Activated effector memory CD4-positive, alpha-beta T cell treated with anti-CD3 and anti-CD28 coated beads, Interleukin-2, amount 50 U/mL, for 16 hours (primary cell): Measurements from ENCODE around the gene CHMP4B.

Experiments used
- DNase-seq: peaks from one replicate; pipeline ENCODE4 v3.0.0-alpha.2; 2020

The CHMP4B gene, protein sequence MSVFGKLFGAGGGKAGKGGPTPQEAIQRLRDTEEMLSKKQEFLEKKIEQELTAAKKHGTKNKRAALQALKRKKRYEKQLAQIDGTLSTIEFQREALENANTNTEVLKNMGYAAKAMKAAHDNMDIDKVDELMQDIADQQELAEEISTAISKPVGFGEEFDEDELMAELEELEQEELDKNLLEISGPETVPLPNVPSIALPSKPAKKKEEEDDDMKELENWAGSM

DNA sequence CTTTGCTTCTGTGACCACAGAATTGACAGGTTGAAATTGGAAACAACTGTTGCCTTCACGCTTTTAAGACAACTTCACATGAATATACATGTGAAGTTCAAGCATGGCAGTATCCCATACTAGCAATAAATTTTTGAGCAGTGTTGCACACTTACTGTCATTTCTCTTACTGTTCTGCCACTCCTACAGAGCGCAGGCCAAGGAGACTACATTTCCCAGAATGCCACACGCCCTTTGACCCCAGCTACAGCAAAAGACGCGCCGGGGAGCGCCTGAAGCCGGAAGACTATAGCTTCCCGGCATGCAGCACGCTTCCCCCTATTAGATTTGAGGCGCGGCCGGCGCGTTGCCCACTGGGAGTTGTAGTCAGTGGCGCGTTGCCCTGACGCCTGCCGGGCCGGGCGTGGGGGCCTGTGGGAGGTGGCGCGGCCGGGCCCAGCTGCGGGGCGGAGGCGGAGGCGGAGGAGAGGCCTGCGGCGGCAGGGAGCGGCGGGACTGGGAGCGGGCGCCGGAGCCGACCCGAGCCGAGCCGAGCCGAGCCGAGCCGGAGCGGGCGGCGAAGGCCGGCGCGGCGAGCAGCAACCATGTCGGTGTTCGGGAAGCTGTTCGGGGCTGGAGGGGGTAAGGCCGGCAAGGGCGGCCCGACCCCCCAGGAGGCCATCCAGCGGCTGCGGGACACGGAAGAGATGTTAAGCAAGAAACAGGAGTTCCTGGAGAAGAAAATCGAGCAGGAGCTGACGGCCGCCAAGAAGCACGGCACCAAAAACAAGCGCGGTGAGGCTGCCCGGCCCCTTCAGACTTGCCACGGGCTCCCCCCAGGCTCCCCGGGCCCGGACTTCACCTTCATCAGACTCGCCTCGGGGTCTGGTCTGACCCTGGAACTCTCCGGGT, at the start of gene CHMP4B:
Gene CHMP4B (plus strand): TSS at position 464 of the 891 bp plus-strand sequence. CDS start 121 bp downstream, at position 585.
- DNase-seq: peak; percentile 100

DNA sequence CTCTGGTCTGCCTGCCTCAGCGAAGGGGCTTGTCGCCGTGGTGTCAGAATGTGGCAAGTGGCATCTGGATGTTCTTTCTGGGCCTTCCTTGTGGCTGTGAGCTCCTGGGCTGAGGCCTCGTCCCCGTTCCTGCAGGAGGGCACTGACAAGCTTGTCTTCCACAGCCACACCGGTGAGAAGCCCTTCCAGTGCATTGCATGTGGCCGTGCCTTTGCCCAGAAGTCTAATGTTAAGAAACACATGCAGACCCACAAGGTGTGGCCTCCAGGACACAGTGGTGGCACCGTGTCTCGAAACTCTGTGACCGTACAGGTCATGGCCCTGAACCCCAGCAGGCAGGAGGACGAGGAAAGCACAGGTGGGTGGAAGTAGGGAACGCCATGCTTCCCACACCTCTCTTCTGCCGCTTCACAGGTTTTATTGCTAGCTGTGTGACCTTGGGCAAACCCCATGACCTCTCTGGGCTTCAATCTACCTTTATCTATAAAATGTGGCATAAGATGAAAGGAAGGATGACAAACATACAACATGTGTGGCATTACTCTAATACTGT, 49.4 kb upstream of the CHMP4B start:
- no peak for DNase-seq

DNA sequence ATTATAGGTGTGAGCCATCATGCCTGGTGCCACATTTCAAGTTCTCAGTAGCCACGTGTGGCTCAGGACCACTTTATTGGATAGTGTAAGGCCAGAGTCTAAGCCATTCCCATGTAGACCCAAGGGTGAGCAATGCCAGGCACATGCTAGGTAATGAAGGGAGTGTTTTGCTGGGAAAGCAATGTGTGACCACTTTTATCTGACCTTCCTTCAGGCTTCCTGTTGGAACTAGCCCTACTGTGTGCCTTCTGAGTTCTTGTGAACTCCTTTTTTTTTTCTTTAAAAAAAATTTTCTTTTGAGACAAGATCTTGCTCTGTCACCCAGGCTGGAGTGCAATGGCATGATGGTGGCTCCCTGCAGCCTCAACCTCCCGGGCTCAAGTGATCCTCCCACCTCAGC, 46.0 kb upstream of the CHMP4B start:
- no peak for DNase-seq

DNA sequence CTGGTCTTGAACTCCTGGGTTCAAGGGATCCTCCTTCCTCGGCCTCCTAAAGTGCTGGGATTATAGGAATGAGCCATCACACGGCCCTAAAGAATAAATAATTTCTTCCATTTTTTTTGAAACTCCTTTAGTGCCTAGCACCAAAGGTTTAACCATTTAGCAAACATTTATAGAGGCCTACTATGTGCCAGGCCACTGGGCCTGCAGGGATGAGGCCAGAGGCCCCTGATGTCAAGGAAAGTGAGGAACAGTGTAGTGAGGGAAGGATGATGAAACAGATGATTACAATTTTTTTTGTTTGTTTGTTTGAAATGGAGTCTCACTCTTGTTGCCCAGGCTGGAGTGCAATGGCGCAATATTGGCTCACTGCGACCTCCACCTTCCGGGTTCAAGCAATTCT, 45.6 kb upstream of the CHMP4B start:
- DNase-seq: no peak

DNA sequence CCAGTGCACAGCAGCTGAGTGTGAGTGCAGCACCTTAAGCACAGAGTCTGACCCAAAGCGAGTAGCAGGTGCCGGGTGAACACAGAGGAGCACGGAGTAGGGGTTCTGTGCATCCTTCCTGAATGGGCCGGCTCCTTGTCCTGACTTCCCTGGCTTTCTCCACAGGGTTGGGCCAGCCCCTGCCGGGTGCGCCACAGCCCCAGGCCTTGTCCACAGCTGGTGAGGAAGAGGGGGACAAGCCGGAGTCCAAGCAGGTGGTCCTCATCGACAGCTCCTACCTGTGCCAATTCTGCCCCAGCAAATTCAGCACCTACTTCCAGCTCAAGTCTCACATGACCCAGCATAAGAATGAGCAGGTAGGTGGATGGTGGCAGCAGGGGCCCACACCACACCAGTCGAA, 44.5 kb upstream of the CHMP4B start:
- DNase-seq: no peak

DNA sequence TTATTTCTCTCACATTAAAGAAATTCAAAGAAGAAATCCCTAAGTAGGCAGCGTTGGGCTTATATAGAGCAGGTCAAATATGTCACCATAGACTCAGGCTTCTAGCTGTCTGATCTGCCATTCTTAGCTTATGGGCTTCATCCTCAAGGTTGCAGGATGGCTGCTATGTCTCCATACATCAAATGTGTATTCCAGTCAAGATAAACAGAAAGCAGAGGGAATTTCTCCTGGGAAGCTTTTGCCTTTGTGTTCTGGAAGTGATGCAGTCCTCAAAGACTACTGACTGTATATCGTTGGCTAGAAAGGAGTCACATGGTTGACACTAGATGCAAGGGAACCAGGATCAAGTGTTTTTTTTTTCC, 43.4 kb upstream of the CHMP4B start:
- DNase-seq: no peak

DNA sequence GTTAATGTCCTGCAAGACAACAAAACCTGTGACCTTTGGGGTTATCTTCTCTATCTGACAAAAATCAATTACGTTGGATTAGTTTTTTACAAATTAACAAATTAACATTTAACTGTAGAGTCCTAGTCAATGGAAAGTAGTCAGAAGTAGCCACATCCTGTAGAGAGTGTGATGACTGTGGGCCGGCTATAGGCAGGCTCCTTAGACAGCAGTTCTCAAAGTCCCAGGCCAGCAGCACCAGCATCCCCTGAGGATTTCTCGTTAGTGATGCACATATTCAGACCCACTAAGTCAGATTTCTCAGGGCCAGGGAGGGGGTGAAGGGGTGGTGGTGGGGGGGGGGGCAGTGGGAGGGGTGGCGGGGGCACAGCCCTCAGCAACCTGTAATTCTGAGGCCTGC, 42.1 kb upstream of the CHMP4B start:
- DNase-seq: no peak

DNA sequence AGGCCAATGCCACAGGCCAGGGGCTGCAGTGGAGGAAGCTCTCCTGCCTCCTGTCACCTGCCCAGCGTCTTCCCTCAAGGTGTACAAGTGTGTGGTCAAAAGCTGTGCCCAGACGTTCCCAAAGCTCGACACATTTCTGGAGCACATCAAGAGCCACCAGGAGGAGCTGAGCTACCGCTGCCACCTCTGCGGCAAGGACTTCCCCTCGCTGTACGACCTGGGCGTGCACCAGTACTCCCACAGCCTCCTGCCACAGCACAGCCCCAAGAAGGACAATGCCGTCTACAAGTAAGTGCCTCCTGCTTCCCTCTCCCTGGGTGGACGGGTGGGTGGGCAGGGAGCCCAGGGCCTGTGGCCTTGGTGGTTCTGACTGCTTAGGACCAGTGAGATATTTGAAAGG, 41.1 kb upstream of the CHMP4B start:
- no peak for DNase-seq

DNA sequence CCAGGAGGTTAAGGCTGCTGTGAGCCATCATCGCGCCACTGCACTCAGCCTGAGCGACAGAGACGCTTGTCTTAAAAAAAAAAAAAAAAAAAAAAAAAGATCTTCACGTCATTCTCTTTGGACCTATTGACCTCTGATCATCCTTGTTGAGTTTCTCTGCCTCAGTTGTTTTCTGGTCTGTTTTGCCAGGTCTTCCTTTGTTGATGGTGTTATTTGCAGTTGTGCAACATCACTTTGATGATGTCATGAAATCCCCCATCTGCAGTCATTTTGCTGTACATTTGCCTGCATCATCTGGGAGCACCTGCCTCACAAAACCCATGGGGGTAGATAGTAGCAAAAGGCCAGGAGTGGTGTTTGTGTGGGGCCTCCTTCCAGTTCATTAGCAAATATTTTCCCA, 39.2 kb upstream of the CHMP4B start:
- no peak for DNase-seq

DNA sequence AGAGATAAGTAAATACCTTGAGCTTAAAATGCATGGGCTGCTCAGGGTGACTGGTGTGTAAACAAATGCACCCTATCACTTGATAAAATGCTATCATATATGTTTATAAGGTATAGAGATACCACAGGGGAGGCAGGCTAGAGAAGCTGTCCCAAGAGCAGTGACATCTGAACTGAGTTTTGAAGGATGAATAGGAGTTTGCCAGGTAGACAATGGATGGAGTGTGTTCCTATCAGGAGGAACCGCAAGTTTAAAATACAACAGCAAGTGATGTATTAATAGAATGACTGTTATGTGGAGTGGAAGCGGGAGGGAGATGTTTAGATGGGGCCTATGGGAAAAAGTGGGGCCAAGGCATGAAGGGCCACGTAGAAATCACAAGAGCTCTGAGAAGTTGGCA, 38.7 kb upstream of the CHMP4B start:
- no peak for DNase-seq

DNA sequence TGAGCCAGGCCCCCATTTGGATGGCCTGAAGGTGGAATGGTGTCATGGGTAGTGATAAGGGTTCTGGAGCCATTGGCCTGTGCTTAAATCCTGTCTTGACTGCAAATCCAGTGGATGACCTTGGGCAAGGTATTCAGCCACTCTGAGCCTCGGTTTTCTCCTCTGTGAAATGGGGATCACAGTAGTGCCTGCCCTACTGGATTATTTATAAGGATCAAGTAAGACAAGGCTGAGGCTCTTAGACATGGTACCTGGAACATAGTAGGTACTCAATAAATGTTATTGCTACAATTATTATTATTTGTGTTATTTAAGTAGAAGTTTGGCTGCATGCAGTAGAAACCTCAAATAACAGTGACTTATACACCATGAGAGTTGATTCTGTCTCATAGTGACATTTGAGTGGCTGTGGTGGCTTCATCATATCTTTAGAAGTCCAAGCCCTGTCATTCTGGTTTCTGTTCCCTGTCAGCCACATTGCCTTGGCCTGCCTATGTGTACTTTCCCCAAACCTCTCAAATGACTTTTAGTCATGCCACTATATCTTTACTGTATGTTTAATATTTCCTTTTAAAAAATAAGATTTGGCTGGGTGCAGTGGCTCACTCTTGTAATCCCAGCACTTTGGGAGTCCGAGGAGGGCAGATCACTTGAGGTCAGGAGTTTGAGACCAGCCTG, 37.6 kb upstream of the CHMP4B start:
- DNase-seq: no peak

DNA sequence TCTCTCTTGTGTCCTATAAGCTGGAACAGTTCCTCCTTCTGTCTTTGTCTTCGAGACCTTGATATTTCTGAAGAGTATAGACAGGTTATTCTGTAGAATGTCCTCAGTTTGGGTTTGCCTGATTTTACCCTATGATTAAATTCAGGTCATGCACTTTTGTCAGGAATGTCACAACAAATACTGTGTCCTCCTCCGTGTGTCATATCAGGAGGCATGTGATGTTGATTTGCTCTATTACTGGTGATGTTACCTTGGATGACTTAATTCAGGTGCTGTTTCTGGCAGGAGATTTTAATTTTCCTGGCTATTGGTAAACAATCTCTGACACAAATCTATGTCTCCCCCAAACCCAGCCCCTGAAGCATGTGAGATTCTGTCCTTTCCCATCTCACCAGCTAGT, 33.3 kb upstream of the CHMP4B start:
- no peak for DNase-seq

DNA sequence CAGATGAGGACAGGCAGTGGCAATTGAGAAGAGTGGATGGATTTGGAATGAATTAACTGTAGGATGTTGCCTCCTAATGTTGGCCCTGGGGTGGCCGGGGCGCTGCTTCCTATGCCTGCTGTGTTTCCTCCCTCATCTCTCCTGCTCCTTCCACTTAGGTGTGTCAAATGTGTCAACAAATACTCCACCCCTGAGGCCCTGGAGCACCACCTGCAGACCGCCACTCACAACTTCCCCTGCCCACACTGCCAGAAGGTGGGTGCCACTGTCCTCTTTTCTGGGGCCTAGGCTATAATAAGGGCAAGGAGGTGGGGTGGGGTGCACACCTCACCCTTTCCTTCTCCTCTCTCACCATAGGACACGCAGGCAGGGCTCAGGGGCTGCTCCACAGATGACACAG, 30.0 kb upstream of the CHMP4B start:
- no peak for DNase-seq

DNA sequence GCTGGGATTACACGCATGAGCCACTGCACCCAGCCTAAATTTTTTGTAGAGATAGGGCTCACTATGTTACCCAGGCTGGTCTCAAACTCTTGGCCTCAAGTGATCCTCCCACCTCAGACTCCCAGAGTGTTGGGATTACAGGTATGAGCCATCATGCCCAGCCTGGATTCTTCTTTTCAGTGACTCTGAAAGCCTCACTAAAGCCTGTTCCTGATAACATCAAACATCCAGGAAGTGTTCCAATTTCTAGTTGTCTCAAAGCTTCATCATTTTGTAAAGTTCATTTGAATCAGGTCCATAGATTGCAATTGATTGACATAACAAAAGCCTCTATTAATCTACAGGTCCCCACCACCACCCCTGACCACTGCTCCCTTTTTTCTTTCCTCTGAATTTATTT, 29.2 kb upstream of the CHMP4B start:
- no peak for DNase-seq

DNA sequence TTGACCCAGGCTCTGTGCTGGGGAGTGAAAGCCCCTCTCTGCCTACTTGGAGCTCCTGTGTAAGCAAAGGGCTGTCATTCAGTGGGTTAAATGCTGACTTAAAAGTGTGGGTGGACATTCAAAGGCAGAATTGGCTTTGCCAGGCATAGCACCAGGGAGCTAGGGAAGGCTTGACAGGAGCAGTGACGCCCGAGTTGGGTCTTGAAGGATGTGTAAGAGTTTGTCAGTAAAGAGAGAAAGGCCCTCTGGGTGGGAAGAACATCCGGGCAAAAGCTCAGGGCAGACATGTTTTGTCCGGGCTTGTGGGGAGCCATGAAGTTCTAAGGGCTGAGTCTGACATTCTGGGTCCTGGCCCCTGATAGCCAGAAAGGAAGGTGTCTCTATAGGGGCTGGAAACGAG, 27.9 kb upstream of the CHMP4B start:
- DNase-seq: no peak

DNA sequence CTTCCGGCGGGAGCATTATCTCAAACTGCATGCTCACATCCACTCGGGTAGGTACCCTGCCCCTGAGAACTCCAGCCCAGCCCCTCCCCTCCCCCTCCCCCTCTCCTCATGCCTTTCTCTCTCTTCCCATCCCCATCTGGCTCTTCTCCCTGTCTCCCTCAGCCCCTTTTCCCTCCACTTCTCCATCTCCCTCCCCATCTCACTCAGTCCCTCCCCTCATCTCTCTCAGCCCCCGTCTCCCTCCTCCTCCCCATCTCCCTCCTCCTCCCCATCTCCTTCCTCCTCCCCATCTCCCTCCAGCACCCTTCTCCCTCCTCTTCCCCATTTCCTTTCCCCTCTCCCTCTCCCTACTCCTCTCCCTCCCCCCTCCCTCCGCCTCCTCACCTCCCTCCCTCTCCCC, 27.3 kb upstream of the CHMP4B start:
- no peak for DNase-seq

DNA sequence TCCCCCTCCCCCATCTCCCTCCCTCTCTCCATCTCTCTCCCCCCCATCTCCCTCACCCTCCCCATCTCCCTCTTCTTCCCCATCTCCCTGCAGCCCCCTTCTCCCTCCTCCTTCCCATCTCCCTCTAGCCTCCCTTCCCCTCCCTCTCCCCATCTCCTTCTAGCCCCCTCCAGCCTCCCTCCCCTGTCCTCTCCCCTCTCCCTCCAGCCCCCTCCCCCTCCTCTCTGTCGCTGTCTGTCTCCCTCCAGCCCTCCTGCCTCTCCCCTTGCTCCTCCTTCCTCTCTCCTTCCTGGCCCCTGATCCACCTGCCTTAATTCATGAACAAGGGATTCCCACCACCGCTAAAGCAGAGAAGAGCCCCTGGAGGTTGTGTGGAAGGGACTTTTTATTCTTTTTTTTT, 26.9 kb upstream of the CHMP4B start:
- DNase-seq: no peak

DNA sequence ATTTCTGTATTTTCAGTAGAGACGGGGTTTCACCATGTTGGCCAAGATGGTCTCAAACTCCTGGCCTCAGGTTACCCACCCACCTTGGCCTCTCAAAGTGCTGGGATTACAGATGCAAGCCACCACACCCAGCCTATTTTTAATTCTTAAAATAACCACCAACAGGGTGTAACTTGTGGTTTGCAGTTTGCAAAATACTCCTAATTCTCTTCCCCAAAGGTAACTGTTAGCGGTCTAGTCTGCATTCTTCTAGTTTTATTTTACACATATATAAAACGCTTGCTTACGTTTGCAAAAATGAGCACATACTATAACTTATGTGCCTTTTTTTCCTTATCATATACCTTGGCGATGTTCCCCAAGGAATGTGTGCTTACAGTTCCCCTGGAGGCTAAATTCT, 25.6 kb upstream of the CHMP4B start:
- DNase-seq: no peak

DNA sequence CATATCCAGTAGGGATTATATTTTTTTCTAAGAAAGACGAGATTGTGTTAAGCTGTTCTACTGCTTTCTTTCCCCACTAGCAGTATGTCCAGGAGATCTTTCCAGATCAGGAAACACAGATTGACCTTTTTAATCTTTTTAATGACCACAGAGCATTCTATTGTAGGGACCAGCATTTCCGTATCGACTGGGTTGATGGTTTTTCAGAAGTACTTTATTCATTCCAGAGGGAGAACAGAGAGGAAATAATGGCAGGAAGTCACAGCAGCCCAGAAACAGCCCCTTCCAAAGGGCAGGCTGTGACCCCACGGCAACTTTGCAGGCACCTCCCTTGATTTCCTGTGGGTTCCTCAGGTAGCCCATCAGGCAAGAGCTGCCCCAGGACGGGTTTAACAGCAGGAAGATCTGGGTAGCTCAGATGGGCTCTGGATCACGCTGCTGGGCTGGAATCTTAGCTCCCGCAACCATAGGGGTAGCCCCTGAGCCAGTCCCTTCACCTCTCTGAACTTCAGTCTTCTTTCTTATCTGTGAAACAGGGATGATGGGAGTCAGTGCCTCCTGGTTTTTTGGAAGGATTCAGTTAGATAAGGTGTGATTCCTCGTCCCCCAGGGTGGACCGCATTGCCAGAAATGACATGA, 23.8 kb upstream of the CHMP4B start:
- no peak for DNase-seq

DNA sequence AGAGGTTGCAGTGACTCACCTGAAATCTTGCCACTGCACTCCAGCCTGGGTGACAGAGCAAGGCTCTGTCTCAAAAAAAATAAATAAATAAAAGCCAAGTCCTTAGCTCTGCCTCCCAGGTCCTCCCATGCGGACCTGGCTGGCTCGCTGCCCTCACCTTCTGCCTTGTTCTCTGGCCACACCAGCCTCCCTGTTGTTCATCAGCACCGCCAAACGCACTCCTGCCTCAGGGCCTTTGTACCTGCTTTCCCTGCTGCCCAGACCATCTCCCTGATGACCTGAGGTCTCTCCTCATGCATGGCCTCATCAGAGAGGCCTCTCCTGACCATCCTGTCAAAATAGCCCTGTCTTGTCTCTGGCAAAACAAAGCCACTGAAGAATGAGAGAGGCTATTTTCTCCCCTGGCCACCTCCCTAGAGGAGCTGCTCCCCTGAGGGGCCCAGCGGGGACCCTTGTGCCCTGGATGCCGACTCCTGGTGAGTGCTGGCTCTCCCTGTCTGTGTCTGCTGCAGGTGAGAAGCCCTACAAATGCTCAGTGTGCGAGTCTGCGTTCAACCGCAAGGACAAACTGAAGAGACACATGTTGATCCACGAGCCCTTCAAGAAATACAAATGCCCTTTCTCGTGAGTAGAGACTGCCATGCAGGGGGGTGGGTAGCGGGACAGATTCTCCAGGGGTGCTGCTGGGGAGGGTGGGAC, 22.6 kb upstream of the CHMP4B start:
- no peak for DNase-seq

DNA sequence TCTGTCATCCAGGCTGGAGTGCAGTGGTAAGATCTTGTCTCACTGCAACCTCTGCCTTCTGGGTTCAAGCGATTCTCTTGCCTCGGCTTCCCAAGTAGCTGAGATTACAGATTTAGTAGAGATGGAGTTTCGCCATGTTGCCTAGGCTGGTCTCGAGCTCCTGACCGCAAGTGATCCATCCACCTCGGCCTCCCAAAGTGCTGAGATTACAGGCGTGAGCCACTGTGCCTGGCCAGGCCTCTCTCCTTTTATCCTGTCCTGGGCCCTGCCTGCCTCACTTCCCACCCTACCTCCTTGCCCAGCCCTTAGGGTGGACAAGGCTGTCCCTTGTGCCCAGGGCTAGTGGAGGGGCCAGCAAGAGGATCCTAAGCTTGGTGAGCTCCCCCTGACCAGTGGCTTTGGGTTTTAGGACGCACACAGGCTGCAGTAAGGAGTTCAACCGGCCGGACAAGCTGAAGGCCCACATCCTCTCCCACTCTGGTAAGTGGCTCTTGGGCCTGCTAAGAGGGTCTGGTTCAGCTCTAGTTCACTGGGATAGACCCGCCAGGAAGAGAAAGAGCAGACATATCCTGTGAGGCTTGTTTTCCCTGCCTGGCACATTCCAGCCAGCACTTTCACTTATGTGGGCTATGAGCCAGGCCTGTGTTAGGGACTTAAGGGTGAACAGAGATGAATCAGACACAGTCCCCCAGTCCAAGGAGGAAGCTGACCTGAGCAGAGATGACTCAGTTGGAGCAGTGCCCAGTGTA, 21.9 kb upstream of the CHMP4B start:
- no peak for DNase-seq

DNA sequence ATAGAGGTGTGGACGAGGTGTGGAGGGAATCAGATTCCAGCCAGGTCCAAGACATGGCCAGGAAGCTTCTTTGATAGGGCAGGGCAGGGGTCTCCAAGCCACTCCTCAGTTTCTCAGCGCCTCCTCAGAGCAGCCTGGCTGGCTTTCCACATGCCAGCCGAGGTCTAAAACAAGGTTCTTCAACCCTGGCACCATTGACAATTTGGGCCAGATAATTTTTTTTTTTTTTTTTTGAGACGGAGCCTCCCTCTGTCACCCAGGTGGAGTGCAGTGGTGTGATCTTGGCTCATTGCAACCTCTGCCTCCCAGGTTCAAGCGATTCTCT, 21.3 kb upstream of the CHMP4B start:
- DNase-seq: no peak
